Measurements from ENCODE around the gene WFDC12. TPM values are rescaled to one million over a fixed set of nuclear protein-coding genes. Genes with fewer than 3 reads are reported as not detected.

WFDC12 gene
- total RNA-seq, 1 donor from 2014 or later = not detected

- ATAC-seq (ENCODE audit: low read depth) = no peak
- POLR2A ChIA-PET = no interaction called here
- intact Hi-C loops (cut with micrococcal nuclease) = loop anchor here (1.0 kb wide), 1 partner anchor 68 kb away; no protein-coding TSS in a partner anchor
- Mint-ChIP-seq H3K27ac (no peak overlapping the region), H3K4me1 (no peaks in the 10 kb centered on the region), H3K9me3 (no peaks in the 10 kb centered on the region), H3K27me3 (peaks cover 9% of the 10 kb centered on the region), H3K36me3 (ENCODE audit: low read depth) (no peaks in the 10 kb centered on the region), H3K4me3 (no peak overlapping the region)
- DNase-seq = no peak
- CTCF ChIA-PET = interaction anchor here (0.8 to 2.6 kb wide), 7 partner anchors 16 to 893 kb away, joined by 3 to 16 read pairs (median 3); no protein-coding TSS in a partner anchor
- no peak for TF ChIP-seq CTCF (IDR thresholded peaks at IDR 0.05)
Measured at GRCh38 chr20:45111799-45112471, 12.3 kb downstream of the WFDC12 start.

- POLR2A ChIA-PET = no interaction called here
- peaks cover 10% of the 10 kb centered on the region for H3K27me3 Mint-ChIP-seq
Measured at GRCh38 chr20:45111285-45111684, 13.0 kb downstream of the WFDC12 start.

GRCh38 chr20:45110301-45110700 is 14.0 kb downstream of the WFDC12 start:
- intact Hi-C loops (cut with micrococcal nuclease) = no loop called here
- Mint-ChIP-seq H3K4me1 (no peaks in the 10 kb centered on the region), H3K36me3 (ENCODE audit: low read depth) (no peaks in the 10 kb centered on the region), H3K9me3 (no peaks in the 10 kb centered on the region), H3K4me3 (no peak overlapping the region), H3K27ac (no peak overlapping the region), H3K27me3 (peaks cover 11% of the 10 kb centered on the region)
- CTCF ChIA-PET = interaction anchor here (1.0 to 1.7 kb wide), 3 partner anchors 10 to 66 kb away, joined by 4 to 6 read pairs (median 5); no protein-coding TSS in a partner anchor
- POLR2A ChIA-PET = no interaction called here
- TF ChIP-seq CTCF (IDR thresholded peaks at IDR 0.05) = no peak
- ATAC-seq (ENCODE audit: low read depth) (no peak), DNase-seq (no peak)

More at GRCh38 chr20:45111285-45111684, 13.0 kb downstream of the WFDC12 start:
- Mint-ChIP-seq H3K4me1 (no peaks in the 10 kb centered on the region), H3K9me3 (no peaks in the 10 kb centered on the region), H3K36me3 (ENCODE audit: low read depth) (no peaks in the 10 kb centered on the region), H3K4me3 (no peak overlapping the region), H3K27ac (no peak overlapping the region)
- CTCF ChIA-PET = interaction anchor here (0.8 to 2.6 kb wide), 7 partner anchors 9 to 893 kb away, joined by 3 to 16 read pairs (median 4); no protein-coding TSS in a partner anchor
- no peak for TF ChIP-seq CTCF (IDR thresholded peaks at IDR 0.05)
- ATAC-seq (ENCODE audit: low read depth) (no peak), DNase-seq (no peak)
- intact Hi-C loops (cut with micrococcal nuclease) = no loop called here

GRCh38 chr20:45109634-45110033 is 14.6 kb downstream of the WFDC12 start:
- ATAC-seq (ENCODE audit: low read depth) = no peak
- POLR2A ChIA-PET = no interaction called here
- peaks cover 14% of the 10 kb centered on the region for H3K27me3 Mint-ChIP-seq
- intact Hi-C loops (cut with micrococcal nuclease) = no loop called here
- no peaks in the 10 kb centered on the region for H3K4me1 Mint-ChIP-seq
- DNase-seq = no peak
- TF ChIP-seq CTCF (IDR thresholded peaks at IDR 0.05) = no peak
- no peaks in the 10 kb centered on the region for H3K36me3 Mint-ChIP-seq (ENCODE audit: low read depth)
- CTCF ChIA-PET = interaction anchor here (1.3 to 1.7 kb wide), 2 partner anchors 13 to 66 kb away, joined by 5 to 6 read pairs; no protein-coding TSS in a partner anchor
- H3K9me3 Mint-ChIP-seq = no peaks in the 10 kb centered on the region
- no peak overlapping the region for H3K27ac Mint-ChIP-seq
- no peak overlapping the region for H3K4me3 Mint-ChIP-seq

- CTCF ChIA-PET = interaction anchor here (1.5 kb wide), 1 partner anchor 9 kb away, joined by 3 read pairs; no protein-coding TSS in a partner anchor
- no peaks in the 10 kb centered on the region for H3K9me3 Mint-ChIP-seq
Measured at GRCh38 chr20:45105317-45105716, 18.9 kb downstream of the WFDC12 start.

More at GRCh38 chr20:45105317-45105716, 18.9 kb downstream of the WFDC12 start:
- intact Hi-C loops (cut with micrococcal nuclease) = no loop called here
- TF ChIP-seq CTCF (IDR thresholded peaks at IDR 0.05) = no peak
- H3K27me3 Mint-ChIP-seq = peaks cover 28% of the 10 kb centered on the region
- H3K4me1 Mint-ChIP-seq = peaks cover 6% of the 10 kb centered on the region
- ATAC-seq (ENCODE audit: low read depth) = no peak
- POLR2A ChIA-PET = no interaction called here
- no peaks in the 10 kb centered on the region for H3K36me3 Mint-ChIP-seq (ENCODE audit: low read depth)
- DNase-seq = no peak
- H3K27ac Mint-ChIP-seq = no peak overlapping the region
- H3K4me3 Mint-ChIP-seq = no peak overlapping the region

All from activated B cell treated with CpG ODN at 0.5 μM for 24 hours (primary cell).